CD1c-positive myeloid dendritic cell (primary cell): Measurements from ENCODE around the gene UNC50.
A peak's percentile ranks its signal among the peaks of the same experiment; 100 is the strongest.

Experiments
- DNase-seq: peaks from one replicate; pipeline ENCODE4 v3.0.0-alpha.2; 2016; ENCODE audit errors: extremely low spot score

Gene UNC50

GRCh38 chr2:98664323-98664722 is 55.9 kb downstream of the UNC50 start:
- DNase-seq: peak; percentile 32

- no peak for DNase-seq
These were observed 57.3 kb downstream of the UNC50 start for GRCh38 chr2:98665677-98666076.
